Measurements from ENCODE around the gene ARL13B.

Gene ARL13B

GRCh38 chr3:94009608-94010007 is 29.7 kb downstream of the ARL13B start:
- TF ChIP-seq USF1 (IDR thresholded peaks at IDR 0.05), result no peak
- no peak for TF ChIP-seq REST (IDR thresholded peaks at IDR 0.05; ENCODE audit: low read depth)
- no peak for TF ChIP-seq EP300 (IDR thresholded peaks at IDR 0.05; ENCODE audit: borderline replicate concordance)
- no peak for TF ChIP-seq FOXM1 (IDR thresholded peaks at IDR 0.05; ENCODE audit: borderline replicate concordance, low read depth)
- TF ChIP-seq CREB1 (IDR thresholded peaks at IDR 0.05; ENCODE audit: low read depth), result no peak
- TF ChIP-seq ZBTB7A (IDR thresholded peaks at IDR 0.05; ENCODE audit: low read depth), result no peak
- TF ChIP-seq NFIC (IDR thresholded peaks at IDR 0.05), result no peak
- no peak for TF ChIP-seq YY1 (IDR thresholded peaks at IDR 0.05; ENCODE audit: low read depth)
- no peak for TF ChIP-seq RAD21 (IDR thresholded peaks at IDR 0.05; ENCODE audit: low read depth)
- TF ChIP-seq TEAD4 (IDR thresholded peaks at IDR 0.05), result no peak
- TF ChIP-seq MAX (IDR thresholded peaks at IDR 0.05), result no peak
- TF ChIP-seq TAF1 (IDR thresholded peaks at IDR 0.05; ENCODE audit: low read depth), result no peak
- TF ChIP-seq EGR1 (IDR thresholded peaks at IDR 0.05), result no peak
- no peak for TF ChIP-seq CEBPB (IDR thresholded peaks at IDR 0.05)
- TF ChIP-seq TCF12 (IDR thresholded peaks at IDR 0.05; ENCODE audit: low read depth), result no peak

- no peak for TF ChIP-seq RAD21 (IDR thresholded peaks at IDR 0.05; ENCODE audit: low read depth)
- TF ChIP-seq FOXM1 (IDR thresholded peaks at IDR 0.05; ENCODE audit: borderline replicate concordance, low read depth), result no peak
- TF ChIP-seq CEBPB (IDR thresholded peaks at IDR 0.05), result no peak
- TF ChIP-seq EP300 (IDR thresholded peaks at IDR 0.05; ENCODE audit: borderline replicate concordance), result no peak
- no peak for TF ChIP-seq REST (IDR thresholded peaks at IDR 0.05; ENCODE audit: low read depth)
- TF ChIP-seq YY1 (IDR thresholded peaks at IDR 0.05; ENCODE audit: low read depth), result no peak
- TF ChIP-seq ZBTB7A (IDR thresholded peaks at IDR 0.05; ENCODE audit: low read depth), result no peak
- no peak for TF ChIP-seq NFIC (IDR thresholded peaks at IDR 0.05)
- no peak for TF ChIP-seq CREB1 (IDR thresholded peaks at IDR 0.05; ENCODE audit: low read depth)
- no peak for TF ChIP-seq TAF1 (IDR thresholded peaks at IDR 0.05; ENCODE audit: low read depth)
- no peak for TF ChIP-seq TEAD4 (IDR thresholded peaks at IDR 0.05)
- no peak for TF ChIP-seq TCF12 (IDR thresholded peaks at IDR 0.05; ENCODE audit: low read depth)
- no peak for TF ChIP-seq USF1 (IDR thresholded peaks at IDR 0.05)
- no peak for TF ChIP-seq MAX (IDR thresholded peaks at IDR 0.05)
Observed at GRCh38 chr3:94011233-94011711, 31.3 kb downstream of the ARL13B start.

GRCh38 chr3:94012185-94012584 is 32.2 kb downstream of the ARL13B start:
- no peak for TF ChIP-seq ZBTB7A (IDR thresholded peaks at IDR 0.05; ENCODE audit: low read depth)
- no peak for TF ChIP-seq EGR1 (IDR thresholded peaks at IDR 0.05)
- no peak for TF ChIP-seq RAD21 (IDR thresholded peaks at IDR 0.05; ENCODE audit: low read depth)
- no peak for TF ChIP-seq CREB1 (IDR thresholded peaks at IDR 0.05; ENCODE audit: low read depth)
- TF ChIP-seq MAX (IDR thresholded peaks at IDR 0.05), result no peak
- TF ChIP-seq REST (IDR thresholded peaks at IDR 0.05; ENCODE audit: low read depth), result no peak
- no peak for TF ChIP-seq TCF12 (IDR thresholded peaks at IDR 0.05; ENCODE audit: low read depth)
- TF ChIP-seq YY1 (IDR thresholded peaks at IDR 0.05; ENCODE audit: low read depth), result no peak
- TF ChIP-seq FOXM1 (IDR thresholded peaks at IDR 0.05; ENCODE audit: borderline replicate concordance, low read depth), result no peak
- TF ChIP-seq NFIC (IDR thresholded peaks at IDR 0.05), result no peak
- TF ChIP-seq EP300 (IDR thresholded peaks at IDR 0.05; ENCODE audit: borderline replicate concordance), result no peak
- no peak for TF ChIP-seq CEBPB (IDR thresholded peaks at IDR 0.05)

- TF ChIP-seq EGR1 (IDR thresholded peaks at IDR 0.05) (no peak), TCF12 (IDR thresholded peaks at IDR 0.05; ENCODE audit: low read depth) (no peak), TAF1 (IDR thresholded peaks at IDR 0.05; ENCODE audit: low read depth) (no peak), TEAD4 (IDR thresholded peaks at IDR 0.05) (no peak), FOXM1 (IDR thresholded peaks at IDR 0.05; ENCODE audit: borderline replicate concordance, low read depth) (no peak), CREB1 (IDR thresholded peaks at IDR 0.05; ENCODE audit: low read depth) (no peak)
Observed at GRCh38 chr3:94015025-94015424, 35.1 kb downstream of the ARL13B start.

Measured in Ishikawa (cell line).